Measurements from ENCODE around the gene ENPP3. TPM values are rescaled to one million over a fixed set of nuclear protein-coding genes. Genes with fewer than 3 reads are reported as not detected.

Gene ENPP3
- polyA plus RNA-seq, 1 donor from 2014 or later, result 0.50 TPM

DNA sequence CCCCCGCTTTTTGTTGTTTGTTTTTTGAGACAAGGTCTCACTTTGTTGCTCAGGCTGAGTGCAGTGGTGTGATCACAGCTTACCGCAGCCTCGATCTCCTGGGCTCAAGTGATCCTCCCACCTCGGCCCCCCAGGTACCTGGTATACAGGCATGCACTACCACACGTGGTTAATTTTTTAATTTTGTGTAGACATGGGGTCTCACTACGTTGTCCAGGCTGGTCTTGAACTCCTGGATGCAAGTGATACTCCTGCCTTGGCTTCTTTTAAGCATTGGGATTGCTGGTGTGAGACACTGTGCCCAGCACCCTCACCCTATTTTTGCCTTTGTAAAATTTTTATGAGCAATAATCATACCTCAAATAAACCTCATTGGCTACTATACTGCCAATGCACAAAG is 5.5 kb downstream of the ENPP3 start:
- no peaks in the 10 kb centered on the region for H4K20me1 ChIP-seq (ENCODE audit: insufficient read depth)
- H2AFZ ChIP-seq (ENCODE audit: low read depth, low read length), result no peak overlapping the region
- H3K9me3 ChIP-seq (ENCODE audit: low read length), result no peaks in the 10 kb centered on the region
- TF ChIP-seq SMC3 (conservative IDR thresholded peaks at IDR 0.05; ENCODE audit: poor library complexity), result no peak
- TF ChIP-seq EZH2 (IDR thresholded peaks at IDR 0.05; ENCODE audit: borderline replicate concordance, insufficient read depth, low read length, poor library complexity, severe bottlenecking), result no peak
- TF ChIP-seq MXI1 (conservative IDR thresholded peaks at IDR 0.05; ENCODE audit: poor library complexity, severe bottlenecking), result no peak
- TF ChIP-seq EP300 (conservative IDR thresholded peaks at IDR 0.05; ENCODE audit: poor library complexity, severe bottlenecking), result no peak
- TF ChIP-seq, protein P1, sequence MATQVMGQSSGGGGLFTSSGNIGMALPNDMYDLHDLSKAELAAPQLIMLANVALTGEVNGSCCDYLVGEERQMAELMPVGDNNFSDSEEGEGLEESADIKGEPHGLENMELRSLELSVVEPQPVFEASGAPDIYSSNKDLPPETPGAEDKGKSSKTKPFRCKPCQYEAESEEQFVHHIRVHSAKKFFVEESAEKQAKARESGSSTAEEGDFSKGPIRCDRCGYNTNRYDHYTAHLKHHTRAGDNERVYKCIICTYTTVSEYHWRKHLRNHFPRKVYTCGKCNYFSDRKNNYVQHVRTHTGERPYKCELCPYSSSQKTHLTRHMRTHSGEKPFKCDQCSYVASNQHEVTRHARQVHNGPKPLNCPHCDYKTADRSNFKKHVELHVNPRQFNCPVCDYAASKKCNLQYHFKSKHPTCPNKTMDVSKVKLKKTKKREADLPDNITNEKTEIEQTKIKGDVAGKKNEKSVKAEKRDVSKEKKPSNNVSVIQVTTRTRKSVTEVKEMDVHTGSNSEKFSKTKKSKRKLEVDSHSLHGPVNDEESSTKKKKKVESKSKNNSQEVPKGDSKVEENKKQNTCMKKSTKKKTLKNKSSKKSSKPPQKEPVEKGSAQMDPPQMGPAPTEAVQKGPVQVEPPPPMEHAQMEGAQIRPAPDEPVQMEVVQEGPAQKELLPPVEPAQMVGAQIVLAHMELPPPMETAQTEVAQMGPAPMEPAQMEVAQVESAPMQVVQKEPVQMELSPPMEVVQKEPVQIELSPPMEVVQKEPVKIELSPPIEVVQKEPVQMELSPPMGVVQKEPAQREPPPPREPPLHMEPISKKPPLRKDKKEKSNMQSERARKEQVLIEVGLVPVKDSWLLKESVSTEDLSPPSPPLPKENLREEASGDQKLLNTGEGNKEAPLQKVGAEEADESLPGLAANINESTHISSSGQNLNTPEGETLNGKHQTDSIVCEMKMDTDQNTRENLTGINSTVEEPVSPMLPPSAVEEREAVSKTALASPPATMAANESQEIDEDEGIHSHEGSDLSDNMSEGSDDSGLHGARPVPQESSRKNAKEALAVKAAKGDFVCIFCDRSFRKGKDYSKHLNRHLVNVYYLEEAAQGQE (IDR thresholded peaks at IDR 0.05; ENCODE audit: borderline replicate concordance), result no peak
- TF ChIP-seq TAF1 (IDR thresholded peaks at IDR 0.05; ENCODE audit: low read depth), result no peak
- no peak for TF ChIP-seq POLR2AphosphoS5 (IDR thresholded peaks at IDR 0.05)
- TF ChIP-seq, protein P2, sequence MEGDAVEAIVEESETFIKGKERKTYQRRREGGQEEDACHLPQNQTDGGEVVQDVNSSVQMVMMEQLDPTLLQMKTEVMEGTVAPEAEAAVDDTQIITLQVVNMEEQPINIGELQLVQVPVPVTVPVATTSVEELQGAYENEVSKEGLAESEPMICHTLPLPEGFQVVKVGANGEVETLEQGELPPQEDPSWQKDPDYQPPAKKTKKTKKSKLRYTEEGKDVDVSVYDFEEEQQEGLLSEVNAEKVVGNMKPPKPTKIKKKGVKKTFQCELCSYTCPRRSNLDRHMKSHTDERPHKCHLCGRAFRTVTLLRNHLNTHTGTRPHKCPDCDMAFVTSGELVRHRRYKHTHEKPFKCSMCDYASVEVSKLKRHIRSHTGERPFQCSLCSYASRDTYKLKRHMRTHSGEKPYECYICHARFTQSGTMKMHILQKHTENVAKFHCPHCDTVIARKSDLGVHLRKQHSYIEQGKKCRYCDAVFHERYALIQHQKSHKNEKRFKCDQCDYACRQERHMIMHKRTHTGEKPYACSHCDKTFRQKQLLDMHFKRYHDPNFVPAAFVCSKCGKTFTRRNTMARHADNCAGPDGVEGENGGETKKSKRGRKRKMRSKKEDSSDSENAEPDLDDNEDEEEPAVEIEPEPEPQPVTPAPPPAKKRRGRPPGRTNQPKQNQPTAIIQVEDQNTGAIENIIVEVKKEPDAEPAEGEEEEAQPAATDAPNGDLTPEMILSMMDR (IDR thresholded peaks at IDR 0.05; ENCODE audit: poor library complexity, severe bottlenecking), result no peak
- no peak for TF ChIP-seq RAD21 (conservative IDR thresholded peaks at IDR 0.05)
- no peak overlapping the region for H3K4me2 ChIP-seq (ENCODE audit: low read length)
- H3F3A ChIP-seq (ENCODE audit: insufficient read depth, low read length, poor library complexity, severe bottlenecking), result no peaks in the 10 kb centered on the region
- no peaks in the 10 kb centered on the region for H3K36me3 ChIP-seq (ENCODE audit: insufficient read depth, low read length)
- no peaks in the 10 kb centered on the region for H3K79me2 ChIP-seq (replicated peaks; ENCODE audit: insufficient read depth, low read length)
- H3K9ac ChIP-seq (ENCODE audit: low read length), result no peak overlapping the region
- H3K27ac ChIP-seq (ENCODE audit: low read length), result no peak overlapping the region
- H3K4me3 ChIP-seq (ENCODE audit: low read length), result no peak overlapping the region
- H3K27me3 ChIP-seq (ENCODE audit: insufficient read depth, low read depth, low read length), result no peaks in the 10 kb centered on the region
- H3K9me2 ChIP-seq (ENCODE audit: insufficient read depth, low read length), result no peaks in the 10 kb centered on the region

DNA sequence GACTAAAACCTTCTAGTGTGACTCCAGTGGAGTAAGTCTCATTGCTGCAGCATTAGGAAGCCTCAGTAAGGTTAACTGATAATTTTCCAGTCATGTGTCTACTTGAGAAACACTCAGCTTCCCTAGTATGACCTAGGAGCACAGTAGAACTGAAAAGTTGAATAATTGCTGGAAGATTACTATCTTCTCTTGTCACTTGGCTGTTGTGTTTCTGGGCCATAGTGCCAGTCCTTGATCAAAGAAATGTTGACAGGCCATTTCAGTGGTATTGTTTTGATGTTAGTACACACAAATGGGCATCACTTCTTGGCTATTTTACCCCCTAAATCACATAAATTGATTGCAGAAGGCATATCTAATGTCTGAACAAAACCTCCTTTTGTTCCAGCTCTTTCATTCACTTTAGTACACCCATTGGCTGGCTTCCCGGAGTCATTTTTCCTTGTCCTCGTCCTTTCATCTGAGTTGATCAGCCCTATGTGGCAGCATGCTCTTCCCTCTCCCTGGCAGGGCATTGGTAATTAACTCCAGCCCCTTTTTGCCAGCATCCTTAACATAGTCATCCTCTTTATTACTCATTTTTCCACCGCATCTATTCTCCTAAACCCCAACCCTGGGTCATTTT is 6.0 kb downstream of the ENPP3 start:
- Histone ChIP-seq H3K27ac (ENCODE audit: low read length) (no peak overlapping the region), H3K36me3 (ENCODE audit: insufficient read depth, low read length) (no peaks in the 10 kb centered on the region), H2AFZ (ENCODE audit: low read depth, low read length) (no peak overlapping the region)

More for the DNA sequence above, 6.0 kb downstream of the ENPP3 start:
- Histone ChIP-seq H3K4me2 (ENCODE audit: low read length) (no peak overlapping the region), H3F3A (ENCODE audit: insufficient read depth, low read length, poor library complexity, severe bottlenecking) (no peaks in the 10 kb centered on the region), H3K9me3 (ENCODE audit: low read length) (no peaks in the 10 kb centered on the region), H3K9ac (ENCODE audit: low read length) (no peak overlapping the region), H3K4me3 (ENCODE audit: low read length) (no peak overlapping the region), H3K27me3 (ENCODE audit: insufficient read depth, low read depth, low read length) (no peaks in the 10 kb centered on the region), H4K20me1 (ENCODE audit: insufficient read depth) (no peaks in the 10 kb centered on the region), H3K9me2 (ENCODE audit: insufficient read depth, low read length) (no peaks in the 10 kb centered on the region), H3K79me2 (replicated peaks; ENCODE audit: insufficient read depth, low read length) (no peaks in the 10 kb centered on the region)
- no peak for TF ChIP-seq EZH2 (IDR thresholded peaks at IDR 0.05; ENCODE audit: borderline replicate concordance, insufficient read depth, low read length, poor library complexity, severe bottlenecking)
- TF ChIP-seq POLR2AphosphoS5 (IDR thresholded peaks at IDR 0.05), result no peak
- no peak for TF ChIP-seq MXI1 (conservative IDR thresholded peaks at IDR 0.05; ENCODE audit: poor library complexity, severe bottlenecking)
- no peak for TF ChIP-seq EP300 (conservative IDR thresholded peaks at IDR 0.05; ENCODE audit: poor library complexity, severe bottlenecking)
- no peak for TF ChIP-seq RAD21 (conservative IDR thresholded peaks at IDR 0.05)
- TF ChIP-seq, protein P1 (IDR thresholded peaks at IDR 0.05; ENCODE audit: borderline replicate concordance), result no peak
- TF ChIP-seq SMC3 (conservative IDR thresholded peaks at IDR 0.05; ENCODE audit: poor library complexity), result no peak
- TF ChIP-seq, protein P2 (IDR thresholded peaks at IDR 0.05; ENCODE audit: poor library complexity, severe bottlenecking), result no peak
- TF ChIP-seq TAF1 (IDR thresholded peaks at IDR 0.05; ENCODE audit: low read depth), result no peak
